Activated T-cell treated with anti-CD3 and anti-CD28 coated beads for 48 hours (primary cell): ENCODE measurements around the gene ADAMTSL3.

Source experiments
- DNase-seq: peaks from one replicate; pipeline ENCODE4 v3.0.0-alpha.2; 2020; ENCODE audit warnings: low read depth

Gene ADAMTSL3

GRCh38 chr15:83873966-83874365 is 220.0 kb downstream of the ADAMTSL3 start:
- no peak for DNase-seq

DNA sequence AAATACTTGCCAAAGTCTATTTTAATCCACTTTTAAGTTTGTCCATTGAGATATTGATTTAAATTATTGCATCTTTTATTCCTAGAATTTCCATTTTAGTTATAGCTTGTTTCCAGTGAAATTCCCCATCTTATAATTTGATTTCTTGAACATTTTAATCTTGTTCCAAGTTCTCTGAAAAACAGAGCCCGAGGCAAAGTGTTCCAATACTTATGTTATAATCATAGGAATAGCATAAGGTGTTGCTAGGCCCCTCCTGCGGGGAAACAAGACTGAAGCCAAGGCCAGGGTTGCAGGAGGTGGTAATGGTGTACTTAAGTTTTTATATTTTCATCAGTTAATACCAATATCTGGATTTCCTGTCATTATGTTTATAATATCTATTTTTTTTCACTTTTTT is 226.6 kb downstream of the ADAMTSL3 start:
- DNase-seq = no peak

DNA sequence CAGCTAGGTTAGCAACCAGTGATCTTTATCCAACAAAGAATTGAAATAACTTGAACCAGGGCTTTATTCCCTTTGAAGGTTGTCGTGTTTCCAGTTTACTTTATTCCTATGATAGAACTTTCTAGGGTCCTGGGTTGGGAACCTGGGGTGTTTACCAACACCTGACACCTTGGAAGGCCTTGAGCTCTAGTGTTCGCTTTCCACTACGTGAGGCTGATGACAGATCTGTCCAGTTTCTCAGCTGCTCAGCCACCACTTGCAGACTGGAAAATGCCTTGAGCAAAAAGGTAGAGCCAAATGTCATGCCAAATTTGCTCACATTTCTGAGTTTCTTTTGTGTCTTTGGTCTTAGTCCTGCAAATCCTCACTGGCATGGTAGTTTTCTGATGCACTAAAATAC is 227.2 kb downstream of the ADAMTSL3 start:
- no peak for DNase-seq

GRCh38 chr15:83886321-83886720 is 232.4 kb downstream of the ADAMTSL3 start:
- no peak for DNase-seq

- no peak for DNase-seq
Observed at GRCh38 chr15:83887404-83887803, 233.5 kb downstream of the ADAMTSL3 start.

- no peak for DNase-seq
Observed at GRCh38 chr15:83887961-83888360, 234.0 kb downstream of the ADAMTSL3 start.

- DNase-seq = no peak
Observed at GRCh38 chr15:83889995-83890394, 236.1 kb downstream of the ADAMTSL3 start.

- DNase-seq = no peak
Observed at GRCh38 chr15:83890587-83890986, 236.7 kb downstream of the ADAMTSL3 start.

- no peak for DNase-seq
Observed at GRCh38 chr15:83892498-83892897, 238.6 kb downstream of the ADAMTSL3 start.

GRCh38 chr15:83893308-83893707 is 239.4 kb downstream of the ADAMTSL3 start:
- DNase-seq = no peak

GRCh38 chr15:83897037-83897436 is 243.1 kb downstream of the ADAMTSL3 start:
- DNase-seq = no peak

DNA sequence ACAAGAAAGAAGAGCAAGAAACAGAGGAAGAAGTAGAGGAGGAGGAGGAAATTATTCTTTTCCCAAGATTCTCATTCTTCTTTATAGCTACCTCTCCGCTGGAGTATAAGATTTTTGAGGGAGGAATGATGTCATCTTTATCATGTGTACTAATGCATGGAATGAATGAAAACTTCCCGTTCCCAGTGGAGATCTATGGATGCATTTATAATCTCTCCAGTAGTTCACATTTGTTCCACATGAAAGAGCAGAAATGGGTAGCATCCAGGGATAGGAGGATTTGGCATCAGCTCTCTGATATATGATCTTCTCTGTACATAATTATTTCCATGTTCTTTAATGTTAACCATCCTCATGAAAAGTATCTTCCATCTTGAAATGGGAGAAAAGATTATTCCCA is 244.4 kb downstream of the ADAMTSL3 start:
- DNase-seq = no peak

GRCh38 chr15:83899670-83900069 is 245.7 kb downstream of the ADAMTSL3 start:
- no peak for DNase-seq

DNA sequence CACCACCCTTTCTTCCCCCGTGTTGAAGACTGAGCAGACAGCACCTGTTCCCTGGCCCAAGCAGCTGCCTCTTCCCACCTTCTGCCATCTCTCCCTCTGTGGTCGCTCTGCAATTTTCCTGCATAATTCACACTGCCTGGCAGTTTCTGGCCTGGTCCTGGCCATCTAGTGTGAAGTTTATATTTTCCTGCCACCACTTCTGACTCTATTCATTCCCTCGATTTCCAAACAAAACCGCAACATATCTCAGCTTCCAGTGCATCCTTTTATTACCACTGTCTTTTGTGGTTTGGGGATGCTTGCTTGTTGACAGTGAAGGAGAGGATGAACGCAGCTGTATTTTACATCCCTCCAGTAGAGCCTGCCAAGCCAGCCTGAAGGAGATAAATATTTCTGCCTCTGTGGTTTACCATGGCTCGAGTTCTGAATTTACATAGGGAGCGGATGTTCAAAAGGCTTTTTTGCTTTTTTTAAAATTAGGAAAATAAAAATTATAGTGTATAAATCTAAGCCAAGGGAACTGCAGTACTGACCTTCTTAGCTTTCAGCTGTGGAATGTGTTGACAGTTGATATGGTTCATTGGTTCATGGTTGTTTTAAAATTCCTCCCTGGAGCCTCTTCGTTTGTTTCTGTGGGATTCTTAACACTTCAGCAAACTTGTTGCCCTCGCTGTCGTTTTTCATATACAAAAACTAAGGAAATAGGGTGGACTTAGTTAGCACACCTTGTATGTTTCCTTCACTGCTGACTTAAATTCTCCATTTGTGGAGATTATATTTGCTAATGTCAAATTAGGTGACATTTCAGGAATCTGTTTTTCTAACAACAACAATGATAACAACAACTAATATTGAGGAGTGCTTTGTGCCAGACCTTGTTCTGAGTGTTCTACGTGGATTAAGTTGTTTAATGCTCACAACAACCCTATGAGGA is 250.5 kb downstream of the ADAMTSL3 start:
- DNase-seq = no peak

DNA sequence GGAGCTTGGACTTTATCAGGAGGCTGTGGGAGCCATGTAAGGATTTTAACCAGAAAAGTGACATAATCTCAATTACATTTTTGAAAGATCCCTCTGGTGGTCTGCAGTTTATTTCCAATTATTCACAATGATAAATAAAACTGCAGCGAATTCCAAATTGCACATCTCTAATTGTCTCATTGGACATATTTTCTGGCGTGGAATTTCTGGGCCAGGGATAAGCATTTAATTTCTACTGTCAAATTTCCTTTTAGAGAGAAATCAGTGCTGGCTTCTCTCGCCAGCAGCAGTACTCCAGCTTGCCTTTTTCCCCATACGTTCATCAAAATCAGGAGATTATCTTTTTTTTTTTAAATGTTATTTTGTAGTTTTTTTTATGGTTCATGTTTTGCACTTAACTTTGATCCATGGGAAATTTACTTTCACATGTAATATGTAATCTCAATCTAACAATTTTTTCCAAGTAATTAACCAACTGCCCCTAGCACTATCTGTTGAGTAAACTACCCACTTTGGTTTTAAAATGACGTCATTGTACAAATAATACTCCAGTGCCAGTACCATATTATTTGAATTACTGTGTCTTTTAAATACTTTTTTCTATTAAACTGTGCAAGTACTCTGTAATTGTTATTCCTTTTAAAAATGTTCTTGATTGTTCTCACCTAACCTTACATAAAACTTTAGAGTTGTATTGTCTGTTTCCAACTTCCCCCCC is 251.8 kb downstream of the ADAMTSL3 start:
- DNase-seq = no peak

DNA sequence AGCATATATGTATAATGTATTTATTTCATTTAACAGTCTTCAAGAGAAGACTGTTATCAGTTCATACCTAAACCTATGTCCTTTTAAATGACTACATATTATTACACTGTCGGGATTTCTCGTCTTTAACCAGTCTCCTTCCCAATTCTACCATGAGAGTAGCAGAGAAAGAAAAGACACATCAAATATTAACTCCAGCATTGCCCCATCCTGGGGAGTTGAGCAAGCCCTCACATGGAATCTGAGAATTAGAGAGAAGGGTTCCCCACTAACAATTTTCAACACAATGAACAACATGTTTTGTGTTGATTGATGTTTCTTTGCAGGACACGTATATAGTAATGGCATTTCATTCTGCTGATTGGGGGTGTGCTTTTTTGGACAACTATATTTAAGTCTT is 257.4 kb downstream of the ADAMTSL3 start:
- no peak for DNase-seq

- DNase-seq = no peak
Observed at GRCh38 chr15:83912343-83912742, 258.4 kb downstream of the ADAMTSL3 start.

GRCh38 chr15:83913034-83913632 is 259.2 kb downstream of the ADAMTSL3 start:
- no peak for DNase-seq

GRCh38 chr15:83914906-83915305 is 261.0 kb downstream of the ADAMTSL3 start:
- DNase-seq = no peak

DNA sequence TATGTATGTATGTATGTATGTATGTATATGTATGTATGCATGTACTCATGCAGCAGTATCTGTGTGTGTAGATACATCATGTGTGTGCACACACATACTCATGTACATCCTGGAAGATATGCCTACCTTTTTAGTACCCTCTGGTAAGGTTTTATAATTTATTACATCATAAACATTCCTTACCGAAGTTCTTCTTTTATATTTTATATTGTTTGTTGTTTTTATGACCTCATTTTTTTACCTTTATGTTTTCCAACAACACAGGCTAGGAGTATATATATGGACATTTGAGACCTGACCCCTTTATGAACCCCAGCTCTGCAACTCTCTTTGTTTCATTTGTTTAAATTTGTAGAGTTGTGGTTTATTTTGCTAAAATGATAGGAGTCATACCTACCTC is 263.5 kb downstream of the ADAMTSL3 start:
- DNase-seq = no peak

- no peak for DNase-seq
Observed at GRCh38 chr15:83918011-83918410, 264.1 kb downstream of the ADAMTSL3 start.

GRCh38 chr15:83919319-83919830 is 265.5 kb downstream of the ADAMTSL3 start:
- DNase-seq = peak; percentile 11
